Measurements from ENCODE around the gene PEX6.

- TF ChIP-seq CTCF (conservative IDR thresholded peaks at IDR 0.05; ENCODE audit: low read length) (no peak), EZH2phosphoT487 (IDR thresholded peaks at IDR 0.05; ENCODE audit: borderline replicate concordance) (no peak)
Measured at GRCh38 chr6:42996513-42996912, 17.5 kb upstream of the PEX6 start.

Measured in Loucy (cell line).